Vagina (tissue), 2 donors: ENCODE data around the gene SH3YL1. TPM values are rescaled to one million over a fixed set of nuclear protein-coding genes. Genes with fewer than 3 reads are reported as not detected.

Experiments used
- DNase-seq, 2 donors: peaks; one replicate each; pipeline ENCODE4 v3.0.0-alpha.2; 2017; ENCODE audit errors: extremely low spot score in 2 of 2
- H3K27ac ChIP-seq: fragments of 200-600 bp; sonication (generic); one replicate; pipeline ENCODE4 v1.5.1; 2019
- H3K27me3 ChIP-seq: fragments of 200-600 bp; sonication (generic); one replicate; pipeline ENCODE4 v1.5.1; 2019
- H3K36me3 ChIP-seq, 2 donors: fragments of 200-600 bp; sonication (generic); one replicate each; pipeline ENCODE4 v1.5.1; 2017 to 2019
- H3K4me1 ChIP-seq: fragments of 200-600 bp; sonication (generic); one replicate; pipeline ENCODE4 v1.5.1; 2019
- H3K4me3 ChIP-seq, 2 donors: fragments of 200-600 bp; sonication (generic); 1 replicate in 1 of 2; 2 replicates in 1 of 2; pipeline ENCODE4 v1.5.1; 2016 to 2019
- H3K9me3 ChIP-seq: fragments of 200-600 bp; sonication (generic); one replicate; pipeline ENCODE4 v1.5.1; 2019
- POLR2A ChIP-seq, 2 donors: fragments of 450-650 bp; IDR thresholded peaks; one replicate each; pipeline ENCODE4 v1.6.1; 2017; ENCODE audit warnings: antibody characterized with exemption in 2 of 2, mild to moderate bottlenecking in 2 of 2, moderate library complexity in 2 of 2
- POLR2AphosphoS5 ChIP-seq, 2 donors: sonication (generic); formaldehyde crosslinking; IDR thresholded peaks; one replicate each; pipeline ENCODE4 v1.9.0; 2017; ENCODE audit warnings: antibody characterized with exemption in 2 of 2, mild to moderate bottlenecking in 2 of 2, low read depth in 1 of 2; ENCODE audit not compliant: insufficient read depth in 1 of 2
- intact Hi-C: fragments of 100-400 bp; cut with DNase I; formaldehyde crosslinking; loops from one replicate; pipeline ENCODE4 v1.15.1; 2023
- total RNA-seq: library from RNA; depleted of rRNA; stranded (reverse); fragments of >200 nt; gene quantifications from one replicate; pipeline ENCODE4 v1.2.3, GENCODE V29; 2016
- TF ChIP-seq, protein P1 (sequence below), 3 experiments: fragments of 450-650 bp in 2 of 3; fragments of 200-600 bp in 1 of 3; sonication (generic) in 1 of 3; IDR thresholded peaks; one replicate each; pipeline ENCODE4 v1.5.1; 2017 to 2019; ENCODE audit warnings: antibody characterized with exemption in 3 of 3, mild to moderate bottlenecking in 2 of 3, moderate library complexity in 2 of 3

The SH3YL1 gene
- total RNA-seq, 1 donor from 2014 or later, result 32.9 TPM

- intact Hi-C loops, result no loop called here
- H3K27ac ChIP-seq, result no peak overlapping the region
- H3K4me1 ChIP-seq, result no peaks in the 10 kb centered on the region
- peak in 1 of 2 donors; percentile 5 for DNase-seq
- H3K27me3 ChIP-seq, result no peaks in the 10 kb centered on the region
- H3K4me3 ChIP-seq, result no peak overlapping the region
- H3K36me3 ChIP-seq, result peaks cover 2 to 78% of the 10 kb centered on the region in 2 donors
- no peaks in the 10 kb centered on the region for H3K9me3 ChIP-seq
- no peak for TF ChIP-seq POLR2A (IDR thresholded peaks at IDR 0.05)
- no peak for TF ChIP-seq POLR2AphosphoS5 (IDR thresholded peaks at IDR 0.05; ENCODE audit: insufficient read depth in 1 of 2, low read depth in 1 of 2)
- TF ChIP-seq, protein P1, sequence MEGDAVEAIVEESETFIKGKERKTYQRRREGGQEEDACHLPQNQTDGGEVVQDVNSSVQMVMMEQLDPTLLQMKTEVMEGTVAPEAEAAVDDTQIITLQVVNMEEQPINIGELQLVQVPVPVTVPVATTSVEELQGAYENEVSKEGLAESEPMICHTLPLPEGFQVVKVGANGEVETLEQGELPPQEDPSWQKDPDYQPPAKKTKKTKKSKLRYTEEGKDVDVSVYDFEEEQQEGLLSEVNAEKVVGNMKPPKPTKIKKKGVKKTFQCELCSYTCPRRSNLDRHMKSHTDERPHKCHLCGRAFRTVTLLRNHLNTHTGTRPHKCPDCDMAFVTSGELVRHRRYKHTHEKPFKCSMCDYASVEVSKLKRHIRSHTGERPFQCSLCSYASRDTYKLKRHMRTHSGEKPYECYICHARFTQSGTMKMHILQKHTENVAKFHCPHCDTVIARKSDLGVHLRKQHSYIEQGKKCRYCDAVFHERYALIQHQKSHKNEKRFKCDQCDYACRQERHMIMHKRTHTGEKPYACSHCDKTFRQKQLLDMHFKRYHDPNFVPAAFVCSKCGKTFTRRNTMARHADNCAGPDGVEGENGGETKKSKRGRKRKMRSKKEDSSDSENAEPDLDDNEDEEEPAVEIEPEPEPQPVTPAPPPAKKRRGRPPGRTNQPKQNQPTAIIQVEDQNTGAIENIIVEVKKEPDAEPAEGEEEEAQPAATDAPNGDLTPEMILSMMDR (IDR thresholded peaks at IDR 0.05), result no peak
Observed at GRCh38 chr2:278312-278926, 14.6 kb upstream of the SH3YL1 start.

- TF ChIP-seq POLR2A (IDR thresholded peaks at IDR 0.05) (no peak), POLR2AphosphoS5 (IDR thresholded peaks at IDR 0.05; ENCODE audit: insufficient read depth in 1 of 2, low read depth in 1 of 2) (no peak)
- TF ChIP-seq, protein P1 (IDR thresholded peaks at IDR 0.05), result no peak
- H3K36me3 ChIP-seq, result peaks cover 2 to 64% of the 10 kb centered on the region in 2 donors
- DNase-seq, result no peak
- H3K27ac ChIP-seq, result no peak overlapping the region
- H3K4me1 ChIP-seq, result no peaks in the 10 kb centered on the region
- no peak overlapping the region for H3K4me3 ChIP-seq
- H3K9me3 ChIP-seq, result no peaks in the 10 kb centered on the region
- no peaks in the 10 kb centered on the region for H3K27me3 ChIP-seq
- intact Hi-C loops, result no loop called here
Observed at GRCh38 chr2:275466-275865, 11.6 kb upstream of the SH3YL1 start.

DNA sequence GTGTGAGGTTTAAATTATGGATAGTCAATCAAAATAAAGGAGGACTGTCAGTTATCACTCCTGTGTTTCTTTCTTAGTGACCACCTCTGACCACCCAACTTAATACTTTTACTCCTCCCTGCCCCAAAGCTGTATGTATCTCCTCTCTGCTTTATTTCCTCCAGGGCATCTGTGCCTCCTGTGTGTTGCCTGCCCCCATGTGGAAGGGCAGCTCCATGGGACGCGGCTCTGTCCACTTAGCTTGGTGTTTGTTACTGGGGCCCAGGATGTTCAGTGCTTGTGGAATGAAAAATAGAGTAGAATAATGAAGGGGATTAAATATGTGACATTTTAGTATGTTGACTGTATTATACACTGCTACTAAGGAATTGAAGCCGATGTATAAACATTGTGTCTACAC lies 10.7 kb upstream of the SH3YL1 start:
- intact Hi-C loops, result no loop called here
- Histone ChIP-seq H3K4me1 (peaks cover 9% of the 10 kb centered on the region), H3K36me3 (peaks cover 2 to 63% of the 10 kb centered on the region in 2 donors), H3K9me3 (no peaks in the 10 kb centered on the region), H3K27ac (no peak overlapping the region), H3K27me3 (no peaks in the 10 kb centered on the region), H3K4me3 (no peak overlapping the region)
- no peak for TF ChIP-seq POLR2A (IDR thresholded peaks at IDR 0.05)
- TF ChIP-seq POLR2AphosphoS5 (IDR thresholded peaks at IDR 0.05; ENCODE audit: insufficient read depth in 1 of 2, low read depth in 1 of 2), result no peak
- TF ChIP-seq, protein P1 (IDR thresholded peaks at IDR 0.05), result no peak
- DNase-seq, result no peak

DNA sequence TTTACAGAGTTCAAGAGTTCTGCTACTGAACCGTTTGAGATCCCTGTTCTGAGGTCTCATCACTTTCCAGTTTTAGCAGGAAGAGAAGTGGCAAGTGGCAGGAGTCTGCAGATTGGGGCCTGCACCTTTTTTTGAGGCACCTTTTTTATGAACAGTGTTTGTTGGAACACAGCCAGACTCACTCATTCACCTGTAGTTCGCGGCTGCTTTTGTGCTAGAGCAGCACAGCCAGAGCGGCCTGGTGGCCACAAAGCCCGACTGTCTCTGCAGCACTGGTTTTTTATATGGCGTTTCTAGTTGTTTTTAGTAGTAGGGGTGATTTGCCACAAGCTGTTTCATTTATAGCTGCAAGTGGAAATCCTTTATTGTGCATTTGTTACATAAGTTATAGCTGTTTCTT lies 9.5 kb upstream of the SH3YL1 start:
- H3K27ac ChIP-seq, result no peak overlapping the region
- H3K4me3 ChIP-seq, result no peak overlapping the region
- TF ChIP-seq POLR2A (IDR thresholded peaks at IDR 0.05) (no peak), POLR2AphosphoS5 (IDR thresholded peaks at IDR 0.05; ENCODE audit: insufficient read depth in 1 of 2, low read depth in 1 of 2) (no peak)
- TF ChIP-seq, protein P1 (IDR thresholded peaks at IDR 0.05), result no peak
- no peak for DNase-seq
- peaks cover 2 to 52% of the 10 kb centered on the region in 2 donors for H3K36me3 ChIP-seq
- H3K27me3 ChIP-seq, result no peaks in the 10 kb centered on the region
- H3K9me3 ChIP-seq, result no peaks in the 10 kb centered on the region
- intact Hi-C loops, result no loop called here
- peaks cover 18% of the 10 kb centered on the region for H3K4me1 ChIP-seq

GRCh38 chr2:271917-272316 lies 8.1 kb upstream of the SH3YL1 start:
- H3K4me1 ChIP-seq, result peaks cover 30% of the 10 kb centered on the region
- peaks cover 2 to 38% of the 10 kb centered on the region in 2 donors for H3K36me3 ChIP-seq
- no peaks in the 10 kb centered on the region for H3K9me3 ChIP-seq
- no peak overlapping the region for H3K4me3 ChIP-seq
- DNase-seq, result peak in 1 of 2 donors; percentile 64
- H3K27me3 ChIP-seq, result no peaks in the 10 kb centered on the region
- intact Hi-C loops, result no loop called here
- TF ChIP-seq POLR2AphosphoS5 (IDR thresholded peaks at IDR 0.05; ENCODE audit: insufficient read depth in 1 of 2, low read depth in 1 of 2) (no peak), POLR2A (IDR thresholded peaks at IDR 0.05) (no peak)
- TF ChIP-seq, protein P1 (IDR thresholded peaks at IDR 0.05), result no peak
- H3K27ac ChIP-seq, result no peak overlapping the region
